ENCODE results near the gene FBF1.
A peak's percentile ranks its signal among the peaks of the same experiment; 100 is the strongest.
"Not testable (repeated sequence)": the region's sequence is repeated elsewhere in the genome, so short reads cannot be mapped to it uniquely, and the experiment has no call there.

The FBF1 gene, protein sequence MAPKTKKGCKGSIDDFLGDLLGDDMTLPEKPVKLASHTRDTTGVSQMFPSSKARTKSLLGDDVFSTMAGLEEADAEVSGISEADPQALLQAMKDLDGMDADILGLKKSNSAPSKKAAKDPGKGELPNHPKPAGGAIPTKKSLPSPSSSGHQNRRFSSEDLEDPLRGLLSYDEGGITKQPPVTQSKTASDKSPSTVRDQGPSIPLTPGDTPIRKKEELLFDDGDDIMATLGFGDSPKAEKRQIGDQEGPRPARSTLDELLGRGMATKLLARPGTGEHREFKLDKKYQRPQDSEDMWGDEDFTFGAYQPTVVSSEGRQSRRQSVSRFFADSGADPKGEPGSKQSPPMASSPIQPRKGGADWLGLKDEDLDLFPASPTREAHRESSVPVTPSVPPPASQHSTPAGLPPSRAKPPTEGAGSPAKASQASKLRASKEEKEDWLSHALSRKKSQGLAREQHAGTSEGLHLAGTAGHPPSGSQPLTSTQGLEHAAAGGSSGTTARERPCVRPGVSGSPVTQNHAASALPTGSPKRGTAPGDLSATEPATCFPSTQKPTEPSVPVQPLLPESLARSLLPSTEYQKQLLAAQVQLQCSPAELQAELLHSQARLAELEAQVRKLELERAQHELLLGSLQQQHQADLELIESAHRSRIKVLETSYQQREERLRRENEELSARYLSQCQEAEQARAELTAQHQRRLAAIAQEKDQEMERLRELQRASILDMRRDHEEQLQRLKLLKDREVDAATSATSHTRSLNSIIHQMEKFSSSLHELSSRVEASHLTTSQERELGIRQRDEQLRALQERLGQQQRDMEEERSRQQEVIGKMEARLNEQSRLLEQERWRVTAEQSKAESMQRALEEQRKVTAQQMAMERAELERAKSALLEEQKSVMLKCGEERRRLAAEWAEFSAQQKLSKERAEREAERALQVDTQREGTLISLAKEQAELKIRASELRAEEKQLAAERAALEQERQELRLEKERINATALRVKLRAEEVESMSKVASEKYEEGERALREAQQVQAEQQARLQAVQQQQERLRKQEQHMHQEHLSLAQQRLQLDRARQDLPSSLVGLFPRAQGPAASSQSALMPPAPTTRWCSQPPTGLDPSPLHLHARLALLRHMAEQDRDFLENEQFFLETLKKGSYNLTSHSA

DNA sequence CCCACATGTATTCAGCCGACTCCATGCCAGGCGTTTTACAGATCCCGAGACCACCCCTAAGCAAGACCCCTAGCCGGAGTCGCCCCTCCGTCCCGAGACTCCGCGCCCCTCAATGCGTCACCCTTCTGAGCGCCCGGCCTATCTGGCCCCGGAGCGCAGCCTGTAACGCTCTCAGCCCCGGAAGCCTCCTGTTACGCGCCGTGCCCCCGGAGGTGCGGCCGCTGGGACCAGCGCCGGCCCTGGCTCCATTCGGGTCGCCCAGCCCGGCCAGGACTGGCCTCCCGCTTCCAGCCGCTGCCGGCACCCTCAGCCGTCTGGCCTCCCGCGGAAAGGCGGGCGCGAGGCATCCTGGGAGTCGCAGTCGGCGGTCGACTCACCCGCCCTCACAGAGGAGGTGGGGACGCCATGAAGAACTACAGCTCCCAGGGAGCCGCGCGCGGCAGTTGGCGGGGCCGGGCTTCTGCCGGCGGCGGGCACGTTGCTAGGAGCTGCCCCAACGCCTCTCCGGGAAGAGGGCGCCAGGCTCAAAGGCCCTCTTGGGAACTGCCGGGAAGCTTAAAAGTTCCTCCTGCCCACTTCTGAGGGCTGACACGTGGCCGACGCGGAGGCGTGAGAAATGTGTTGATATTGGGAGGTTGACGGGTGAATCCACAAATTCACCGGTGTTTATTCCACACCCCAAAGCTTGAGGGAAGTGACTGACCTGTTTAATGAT lies at the start of gene FBF1:
Gene FBF1 (minus strand): TSS at position 316 of the 715 bp plus-strand sequence. CDS start 2,893 bp downstream, outside the sequence.
- peak; percentile 64 to 67 for DNase-seq (ENCODE audit: low read depth in 2 of 2)

DNA sequence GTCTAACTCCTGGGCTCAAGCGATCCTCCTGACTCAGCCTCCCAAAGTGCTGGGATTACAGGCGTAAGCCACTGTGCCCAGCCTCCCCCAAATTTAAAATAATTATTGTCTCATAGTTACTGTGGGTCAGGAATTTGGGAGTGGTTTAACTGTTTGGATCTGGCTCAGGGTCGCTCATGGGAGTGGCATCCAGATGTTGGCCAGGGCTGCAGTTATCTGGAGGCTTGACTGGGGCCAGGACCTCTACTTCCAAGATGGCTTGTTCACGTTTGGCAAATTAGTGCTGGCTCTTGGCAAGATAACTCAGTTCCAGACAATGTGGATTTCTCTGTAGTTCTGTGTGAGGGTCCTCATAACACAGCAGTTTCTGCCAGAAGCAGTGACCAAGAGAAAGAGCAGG lies 46.2 kb upstream of the FBF1 start:
- DNase-seq (ENCODE audit: low read depth in 2 of 2) = no peak

- DNase-seq (ENCODE audit: low read depth in 2 of 2) = no peak
Measured at GRCh38 chr17:75985986-75986385, 45.1 kb upstream of the FBF1 start.

- DNase-seq (ENCODE audit: low read depth in 2 of 2) = no peak
Measured at GRCh38 chr17:75983501-75984181, 42.8 kb upstream of the FBF1 start.

- DNase-seq (ENCODE audit: low read depth in 2 of 2) = no peak
Measured at GRCh38 chr17:75981019-75981615, 40.3 kb upstream of the FBF1 start.

GRCh38 chr17:75980188-75981018 lies 39.6 kb upstream of the FBF1 start:
- DNase-seq (ENCODE audit: low read depth in 2 of 2) = no peak

GRCh38 chr17:75979705-75980187 lies 38.9 kb upstream of the FBF1 start:
- DNase-seq (ENCODE audit: low read depth in 2 of 2) = peak in 1 of 2 experiments; percentile 28

DNA sequence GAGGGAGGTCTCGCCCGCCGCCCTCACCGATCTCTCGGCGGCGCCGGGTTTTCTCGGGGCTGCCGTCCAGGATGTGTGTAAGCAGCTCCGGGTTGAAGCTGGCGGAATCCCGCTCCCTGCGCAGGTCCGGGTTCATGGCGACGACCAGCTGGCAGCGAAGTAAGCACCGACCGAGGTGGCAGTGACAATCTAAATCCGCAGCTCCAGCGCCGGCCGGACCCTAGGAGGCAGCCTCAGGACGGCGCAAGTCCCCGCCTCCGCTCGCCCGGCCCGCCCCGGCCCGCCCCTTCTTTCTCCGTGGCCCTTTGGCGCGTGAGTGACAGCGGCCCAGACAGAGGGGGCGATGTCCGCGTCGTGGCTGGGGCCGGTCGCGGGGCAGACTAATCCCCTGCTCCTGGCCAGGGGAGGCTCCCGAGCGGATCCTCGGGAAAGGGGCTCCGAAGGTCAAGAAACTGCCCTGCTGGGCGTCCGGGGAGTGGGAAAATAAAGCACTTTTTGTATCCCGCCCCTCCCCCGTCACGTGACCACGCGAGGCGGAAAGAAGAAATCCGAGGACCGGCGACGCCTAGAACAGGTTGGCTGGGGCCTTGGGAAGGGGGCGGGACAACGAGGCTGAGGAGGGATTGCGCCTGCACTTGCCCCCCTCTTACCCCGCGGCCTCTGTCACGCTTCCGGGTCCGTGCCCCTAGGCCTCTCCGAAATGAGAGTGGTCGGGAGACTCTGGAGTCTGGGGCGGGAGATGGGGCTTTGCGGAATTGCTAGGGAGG lies 38.3 kb upstream of the FBF1 start, which contains the start of the genes ACOX1 and TEN1:
Gene ACOX1 (minus strand): TSS at position 229 of the 767 bp plus-strand sequence. CDS start 93 bp downstream, at position 136.
Gene TEN1 (plus strand): TSS at position 303 of the 767 bp plus-strand sequence. CDS start 6,953 bp downstream, outside the sequence.
- DNase-seq (ENCODE audit: low read depth in 2 of 2) = peak; percentile 88 to 89

GRCh38 chr17:75976175-75976848 lies 35.5 kb upstream of the FBF1 start:
- no peak for DNase-seq (ENCODE audit: low read depth in 2 of 2)

GRCh38 chr17:75975757-75976174 lies 34.9 kb upstream of the FBF1 start:
- DNase-seq (ENCODE audit: low read depth in 2 of 2) = no peak

DNA sequence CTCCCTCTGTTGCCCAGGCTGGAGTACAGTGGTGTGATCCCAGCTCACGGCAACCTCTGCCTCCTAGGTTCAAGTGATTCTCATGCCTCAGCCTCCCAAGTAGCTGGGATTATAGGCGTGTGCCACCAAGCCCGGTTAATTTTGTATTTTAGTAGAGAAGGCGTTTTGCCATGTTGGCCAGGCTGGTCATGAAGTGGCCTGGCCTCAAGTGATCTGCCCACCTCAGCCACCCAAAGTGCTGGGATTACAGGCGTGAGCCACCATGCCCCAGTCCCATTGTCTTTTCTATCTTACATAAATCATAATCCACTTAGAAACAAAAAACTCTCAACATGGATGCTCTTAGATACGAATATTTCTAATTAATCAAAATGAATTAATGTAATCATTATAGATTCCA lies 34.3 kb upstream of the FBF1 start:
- DNase-seq (ENCODE audit: low read depth in 2 of 2) = not testable (repeated sequence)

- DNase-seq (ENCODE audit: low read depth in 2 of 2) = no peak
Measured at GRCh38 chr17:75970626-75971025, 29.8 kb upstream of the FBF1 start.

DNA sequence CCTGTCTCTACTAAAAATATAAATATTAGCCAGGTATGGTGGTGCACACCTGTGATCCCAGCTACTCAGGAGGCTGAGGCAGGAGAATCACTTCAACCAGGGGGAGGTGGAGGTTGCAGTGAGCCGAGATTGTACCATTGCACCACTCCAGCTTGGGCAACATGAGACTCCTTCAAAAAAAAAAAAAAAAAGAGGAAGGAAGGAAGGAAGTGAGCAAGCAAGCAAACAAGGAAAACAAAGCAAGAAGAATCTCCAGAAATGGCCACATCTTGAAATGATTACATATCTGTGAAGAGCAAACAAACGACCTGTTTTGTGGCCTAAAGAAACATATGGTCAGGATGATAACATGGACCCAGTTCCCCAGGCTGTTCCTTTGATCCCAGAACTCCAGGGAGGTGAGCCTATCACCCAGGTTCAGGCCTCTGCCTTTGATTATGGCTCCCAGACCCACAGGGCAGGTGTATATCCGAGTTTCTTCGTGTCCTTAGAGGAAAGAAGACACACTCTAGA lies 29.2 kb upstream of the FBF1 start:
- no peak for DNase-seq (ENCODE audit: low read depth in 2 of 2)

GRCh38 chr17:75969044-75969443 lies 28.2 kb upstream of the FBF1 start:
- not testable (repeated sequence) for DNase-seq (ENCODE audit: low read depth in 2 of 2)

GRCh38 chr17:75965468-75965867 lies 24.6 kb upstream of the FBF1 start:
- no peak for DNase-seq (ENCODE audit: low read depth in 2 of 2)

- DNase-seq (ENCODE audit: low read depth in 2 of 2) = no peak
Measured at GRCh38 chr17:75959839-75960511, 19.1 kb upstream of the FBF1 start.
